A673 (cell line): ENCODE measurements around the gene PALMD. TPM values are rescaled to one million over a fixed set of nuclear protein-coding genes. Genes with fewer than 3 reads are reported as not detected.

ENCODE experiments used
- BruUV-seq: library from RNA; stranded (reverse); fragments of 400-500 nt; replicated peaks from 2 replicates; lab custom pipeline; 2021; lab: Mats Ljungman, UMichigan
- CTCF ChIA-PET: fragments of 300-600 bp; sonication (Branson Sonifier 250); formaldehyde crosslinking; loops from one replicate; lab custom pipeline; 2022; ENCODE audit warnings: antibody characterized with exemption; lab: Charles Lee
- POLR2A ChIA-PET: fragments of 300-600 bp; sonication (Branson Sonifier 250); formaldehyde crosslinking; loops from one replicate; lab custom pipeline; 2022; ENCODE audit warnings: antibody characterized with exemption; ENCODE audit not compliant: low non-redundant PET; lab: Charles Lee
- DNase-seq: peaks from one replicate; pipeline ENCODE4 v3.0.0-alpha.2; 2015; ENCODE audit warnings: low spot score
- H3K27ac ChIP-seq: fragments of 200-600 bp; sonication (generic); 2 replicates; pipeline ENCODE4 v1.5.1; 2016; ENCODE audit warnings: mixed run types, low read depth, mild to moderate bottlenecking, mixed read lengths, antibody characterized with exemption, low read length; ENCODE audit not compliant: poor library complexity, severe bottlenecking
- H3K27me3 ChIP-seq: fragments of 200-600 bp; sonication (generic); replicated peaks from 2 replicates; pipeline ENCODE4 v1.6.1; 2017; ENCODE audit warnings: mixed run types, low read depth, mild to moderate bottlenecking, mixed read lengths, antibody characterized with exemption, low read length; ENCODE audit not compliant: insufficient read depth, poor library complexity
- H3K36me3 ChIP-seq: fragments of 200-600 bp; sonication (generic); 2 replicates; pipeline ENCODE4 v1.6.1; 2016; ENCODE audit warnings: mixed run types, mild to moderate bottlenecking, mixed read lengths, antibody characterized with exemption, low read length; ENCODE audit not compliant: insufficient read depth, poor library complexity, severe bottlenecking
- H3K4me1 ChIP-seq: fragments of 200-600 bp; sonication (generic); 2 replicates; pipeline ENCODE4 v1.6.1; 2017; ENCODE audit warnings: mixed run types, mild to moderate bottlenecking, mixed read lengths, antibody characterized with exemption, low read length; ENCODE audit not compliant: insufficient read depth, poor library complexity, severe bottlenecking
- H3K4me3 ChIP-seq: fragments of 200-600 bp; sonication (generic); 2 replicates; pipeline ENCODE4 v1.5.1; 2016; ENCODE audit warnings: low read depth, mixed run types, mild to moderate bottlenecking, mixed read lengths, low read length; ENCODE audit not compliant: poor library complexity, severe bottlenecking
- H3K9me3 ChIP-seq: fragments of 200-600 bp; sonication (generic); 2 replicates; pipeline ENCODE4 v1.6.1; 2016; ENCODE audit warnings: mixed run types, low read depth, mild to moderate bottlenecking, mixed read lengths, antibody characterized with exemption, low read length; ENCODE audit not compliant: poor library complexity, severe bottlenecking
- EZH2 ChIP-seq: fragments of 200-600 bp; sonication (generic); IDR thresholded peaks from 2 replicates; pipeline ENCODE4 v1.6.1; 2017; ENCODE audit warnings: borderline replicate concordance, low read depth, mild to moderate bottlenecking, mixed read lengths, antibody characterized with exemption, low read length; ENCODE audit not compliant: poor library complexity, severe bottlenecking
- intact Hi-C: fragments of 100-400 bp; cut with micrococcal nuclease; formaldehyde crosslinking; loops from one replicate; pipeline ENCODE4 v1.10.0; 2022; ENCODE audit not compliant: unreplicated experiment
- total RNA-seq: library from RNA; stranded (reverse); gene quantifications from 2 replicates; pipeline ENCODE4 v1.2.3, GENCODE V29; 2021
- TF ChIP-seq, protein P1 (sequence below): fragments of 300-800, 200-600 bp; sonication (generic); conservative IDR thresholded peaks from 2 replicates; pipeline ENCODE4 v1.5.1; 2017; ENCODE audit warnings: low read depth, mild to moderate bottlenecking, antibody characterized with exemption, low read length, moderate library complexity, mixed read lengths

Gene PALMD
- total RNA-seq, 1 experiment from 2014 or later = not detected

DNA sequence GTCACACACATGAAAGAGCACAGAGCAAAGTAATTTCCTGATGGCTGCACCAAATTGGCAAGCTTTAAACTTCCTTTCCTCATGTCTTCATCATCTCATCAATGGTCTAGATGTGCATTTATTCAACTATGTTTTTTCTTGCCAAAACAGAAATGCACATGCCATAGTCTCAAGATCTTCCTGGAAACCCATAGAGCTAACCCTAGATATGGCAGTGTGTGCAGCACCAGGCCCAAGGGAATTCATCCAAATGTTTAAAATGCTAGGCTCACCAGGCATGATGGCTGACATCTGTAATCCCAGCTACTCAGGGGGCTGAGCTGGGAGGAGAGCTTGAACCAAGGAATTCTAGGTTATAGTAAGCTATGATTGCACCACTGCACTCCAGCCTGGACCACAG is 31.2 kb upstream of the PALMD start:
- Histone ChIP-seq H3K9me3 (no peaks in the 10 kb centered on the region), H3K4me1 (no peaks in the 10 kb centered on the region), H3K27me3 (no peaks in the 10 kb centered on the region), H3K36me3 (no peaks in the 10 kb centered on the region), H3K27ac (no peak overlapping the region), H3K4me3 (no peak overlapping the region)
- POLR2A ChIA-PET = no interaction called here
- CTCF ChIA-PET = no interaction called here
- no TSS peak for BruUV-seq
- no peak for TF ChIP-seq EZH2
- DNase-seq = no peak
- intact Hi-C loops = no loop called here

DNA sequence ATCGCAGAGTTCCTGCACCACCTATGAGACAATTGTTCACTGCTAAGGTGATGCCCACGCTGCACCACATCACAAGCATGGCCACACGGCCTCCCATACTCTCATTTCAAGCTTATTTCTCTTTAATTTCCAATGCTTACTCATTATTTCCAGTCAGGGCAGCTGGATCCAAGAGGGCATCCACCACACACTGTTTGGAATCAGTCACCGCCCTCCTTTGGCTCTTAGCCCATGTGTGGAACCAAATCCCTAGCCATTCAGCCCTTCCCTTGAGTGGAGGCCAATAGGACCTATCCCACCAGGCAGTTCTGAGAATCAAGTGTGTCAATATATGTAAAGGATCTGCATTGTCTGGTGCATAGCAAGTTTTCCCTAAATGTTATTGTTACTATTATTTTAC is 26.3 kb upstream of the PALMD start:
- no peak overlapping the region for H3K4me3 ChIP-seq
- TF ChIP-seq EZH2 = no peak
- TF ChIP-seq, protein P1, sequence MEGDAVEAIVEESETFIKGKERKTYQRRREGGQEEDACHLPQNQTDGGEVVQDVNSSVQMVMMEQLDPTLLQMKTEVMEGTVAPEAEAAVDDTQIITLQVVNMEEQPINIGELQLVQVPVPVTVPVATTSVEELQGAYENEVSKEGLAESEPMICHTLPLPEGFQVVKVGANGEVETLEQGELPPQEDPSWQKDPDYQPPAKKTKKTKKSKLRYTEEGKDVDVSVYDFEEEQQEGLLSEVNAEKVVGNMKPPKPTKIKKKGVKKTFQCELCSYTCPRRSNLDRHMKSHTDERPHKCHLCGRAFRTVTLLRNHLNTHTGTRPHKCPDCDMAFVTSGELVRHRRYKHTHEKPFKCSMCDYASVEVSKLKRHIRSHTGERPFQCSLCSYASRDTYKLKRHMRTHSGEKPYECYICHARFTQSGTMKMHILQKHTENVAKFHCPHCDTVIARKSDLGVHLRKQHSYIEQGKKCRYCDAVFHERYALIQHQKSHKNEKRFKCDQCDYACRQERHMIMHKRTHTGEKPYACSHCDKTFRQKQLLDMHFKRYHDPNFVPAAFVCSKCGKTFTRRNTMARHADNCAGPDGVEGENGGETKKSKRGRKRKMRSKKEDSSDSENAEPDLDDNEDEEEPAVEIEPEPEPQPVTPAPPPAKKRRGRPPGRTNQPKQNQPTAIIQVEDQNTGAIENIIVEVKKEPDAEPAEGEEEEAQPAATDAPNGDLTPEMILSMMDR = no peak
- BruUV-seq = no TSS peak
- ChIA-PET CTCF (no interaction called here), POLR2A (no interaction called here)
- no peak for DNase-seq
- no peaks in the 10 kb centered on the region for H3K9me3 ChIP-seq
- H3K27me3 ChIP-seq = no peaks in the 10 kb centered on the region
- no peak overlapping the region for H3K27ac ChIP-seq
- intact Hi-C loops = no loop called here
- H3K36me3 ChIP-seq = no peaks in the 10 kb centered on the region
- no peaks in the 10 kb centered on the region for H3K4me1 ChIP-seq

DNA sequence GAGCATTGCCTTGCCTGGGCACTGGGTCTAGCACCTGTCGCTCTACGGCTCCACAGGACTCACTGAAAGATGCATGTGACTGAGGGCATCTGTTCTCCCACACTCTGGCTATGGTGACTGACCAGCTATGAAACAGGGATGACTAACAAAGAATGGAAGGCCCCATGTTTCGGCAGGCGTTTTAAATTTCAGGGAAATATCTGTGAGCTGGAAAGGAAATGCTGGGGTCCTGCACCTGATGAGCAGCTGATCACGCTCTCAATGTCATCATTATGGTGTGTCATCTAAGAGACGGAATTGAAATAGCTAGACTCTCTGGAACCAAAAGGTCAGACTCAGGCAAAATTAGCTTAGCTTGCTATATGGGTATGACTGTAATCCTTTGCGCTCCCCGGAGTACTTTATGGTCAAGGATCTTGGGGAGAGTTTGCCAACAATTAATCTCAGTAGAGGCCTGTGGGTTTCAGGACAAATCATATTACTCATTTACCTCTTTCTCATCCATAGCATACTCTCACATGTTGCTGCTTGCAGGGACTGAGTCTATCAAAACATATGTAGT is 24.5 kb upstream of the PALMD start:
- no peak overlapping the region for H3K27ac ChIP-seq
- POLR2A ChIA-PET = no interaction called here
- H3K4me3 ChIP-seq = no peak overlapping the region
- no peak for DNase-seq
- no TSS peak for BruUV-seq
- TF ChIP-seq, protein P1 = no peak
- TF ChIP-seq EZH2 = no peak
- no peaks in the 10 kb centered on the region for H3K9me3 ChIP-seq
- H3K27me3 ChIP-seq = no peaks in the 10 kb centered on the region
- intact Hi-C loops = no loop called here
- CTCF ChIA-PET = no interaction called here
- no peaks in the 10 kb centered on the region for H3K4me1 ChIP-seq
- H3K36me3 ChIP-seq = no peaks in the 10 kb centered on the region

DNA sequence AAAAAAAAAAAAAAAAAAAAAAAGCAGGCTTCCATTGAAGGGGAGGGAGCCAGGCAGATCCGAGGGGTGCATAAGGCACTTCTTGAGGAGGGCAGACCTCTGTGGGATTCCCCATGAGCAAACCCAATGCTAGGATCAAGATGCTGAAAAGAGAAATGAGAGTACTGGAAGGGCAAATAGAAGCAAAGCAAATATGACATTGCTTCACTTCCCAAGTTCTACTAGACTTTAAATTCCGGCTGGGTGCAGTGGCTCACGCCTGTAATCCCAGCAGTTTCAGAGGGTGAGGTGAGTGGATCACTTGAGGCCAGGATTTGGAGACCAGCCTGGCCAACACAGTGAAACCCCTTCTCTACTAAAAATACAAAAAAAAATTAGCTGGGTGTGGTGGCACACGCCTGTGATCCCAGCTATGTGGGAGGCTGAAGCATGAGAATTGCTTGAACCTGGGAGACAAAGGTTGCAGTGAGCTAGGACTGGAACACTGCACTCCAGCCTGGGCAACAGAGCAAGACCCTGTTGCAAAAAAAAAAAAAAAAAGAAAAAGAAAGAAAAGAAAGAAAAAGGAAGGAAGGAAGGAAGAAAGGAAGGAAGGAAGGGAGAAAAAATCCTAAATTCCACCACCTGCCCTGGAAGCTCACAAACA is 23.1 kb upstream of the PALMD start:
- Histone ChIP-seq H3K27ac (no peak overlapping the region), H3K27me3 (no peaks in the 10 kb centered on the region), H3K4me3 (no peak overlapping the region), H3K9me3 (no peaks in the 10 kb centered on the region), H3K36me3 (no peaks in the 10 kb centered on the region), H3K4me1 (no peaks in the 10 kb centered on the region)
- POLR2A ChIA-PET = no interaction called here
- intact Hi-C loops = no loop called here
- no TSS peak for BruUV-seq
- CTCF ChIA-PET = no interaction called here
- DNase-seq = no peak
- no peak for TF ChIP-seq EZH2
- TF ChIP-seq, protein P1 = no peak
